Measurements from ENCODE around the gene PIK3CA. TPM values are rescaled to one million over a fixed set of nuclear protein-coding genes. Genes with fewer than 3 reads are reported as not detected.
"Not testable (repeated sequence)": the region's sequence is repeated elsewhere in the genome, so short reads cannot be mapped to it uniquely, and the experiment has no call there.

Gene PIK3CA
- total and polyA plus RNA-seq, 12 donors = 4.0 to 35.3 (median 22.5) TPM

DNA sequence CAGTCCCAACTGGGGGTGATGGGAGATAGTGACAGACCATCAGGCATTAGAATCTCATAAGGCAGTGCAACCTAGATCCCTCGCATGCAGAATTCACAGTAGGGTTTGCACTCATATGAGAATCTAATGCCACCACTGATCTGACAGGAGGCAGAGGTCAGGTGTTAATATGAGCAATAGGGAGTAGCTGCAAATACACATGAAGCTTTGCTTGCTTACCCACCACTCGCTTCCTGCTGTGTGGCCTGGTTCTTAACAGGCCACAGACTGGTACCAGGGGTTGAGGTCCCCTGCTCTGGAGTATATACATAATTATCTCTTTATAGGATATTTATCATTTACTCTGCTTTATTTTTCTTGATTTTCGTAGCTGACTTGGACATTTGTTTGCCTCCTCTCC lies 40.5 kb upstream of the PIK3CA start:
- intact Hi-C loops (cut with DNase I) = loop anchor here in 6 of 10 donors (2.0 to 10.0 kb wide), 4 partner anchors 90 to 210 kb away; no protein-coding TSS in a partner anchor
- H3K4me1 ChIP-seq = no peaks in the 10 kb centered on the region
- DNase-seq (no peak), ATAC-seq (no peak)
- H3K9me3 ChIP-seq = peaks cover 0 to 7% (median 0%) of the 10 kb centered on the region in 11 donors
- H3K27me3 ChIP-seq = peaks cover 0 to under 1% (median 0%) of the 10 kb centered on the region in 7 donors
- no peak overlapping the region for H3K4me3 ChIP-seq
- H3K36me3 ChIP-seq = no peaks in the 10 kb centered on the region
- no peak for TF ChIP-seq CTCF (IDR thresholded peaks at IDR 0.05)
- no peak overlapping the region for H3K27ac ChIP-seq
- WGBS, 2 donors = 87 to 88% methylated on average over 3 of the region's 3 CpGs

DNA sequence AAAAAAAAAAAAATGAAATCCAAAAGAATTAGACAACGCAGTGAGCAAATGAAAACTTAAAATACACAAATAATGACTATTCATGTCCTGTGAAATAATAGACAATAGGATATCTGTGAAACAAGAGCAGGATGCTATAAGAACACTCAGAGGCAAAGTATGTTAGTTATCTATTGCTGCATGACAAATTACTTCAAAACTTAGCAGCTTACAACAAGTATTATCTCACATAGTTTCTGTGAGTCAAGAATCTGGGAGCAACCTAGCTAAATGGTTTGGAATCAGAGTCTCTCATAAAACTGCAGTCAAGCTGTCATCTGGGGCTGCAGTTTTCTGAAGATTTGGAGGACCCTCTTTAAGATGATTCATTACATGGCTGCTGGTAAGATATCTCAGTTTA lies 40.1 kb upstream of the PIK3CA start:
- H3K9me3 ChIP-seq = peaks cover 0 to 7% (median 0%) of the 10 kb centered on the region in 11 donors
- intact Hi-C loops (cut with DNase I) = loop anchor here in 5 of 10 donors (5.0 to 10.0 kb wide), 3 partner anchors 91 to 209 kb away; no protein-coding TSS in a partner anchor
- 53 to 61% methylated on average over 1 of the region's 1 CpG for WGBS, 2 donors
- no peaks in the 10 kb centered on the region for H3K36me3 ChIP-seq
- DNase-seq = no peak
- no peak overlapping the region for H3K4me3 ChIP-seq
- H3K27me3 ChIP-seq = peaks cover 0 to 4% (median 0%) of the 10 kb centered on the region in 7 donors
- no peak for ATAC-seq
- H3K4me1 ChIP-seq = no peaks in the 10 kb centered on the region
- no peak overlapping the region for H3K27ac ChIP-seq
- no peak for TF ChIP-seq CTCF (IDR thresholded peaks at IDR 0.05)

GRCh38 chr3:179113903-179114302 lies 34.3 kb upstream of the PIK3CA start:
- no peak for ATAC-seq
- WGBS, 2 donors = 54 to 68% methylated on average over 2 of the region's 2 CpGs
- intact Hi-C loops (cut with DNase I) = no loop called here

GRCh38 chr3:179115444-179115843 lies 32.7 kb upstream of the PIK3CA start:
- H3K4me1 ChIP-seq; H3K27ac ChIP-seq; H3K27me3 ChIP-seq; H3K4me3 ChIP-seq; DNase-seq; ATAC-seq; H3K9me3 ChIP-seq; H3K36me3 ChIP-seq; intact Hi-C loops (cut with DNase I): not testable (repeated sequence)
- 64 to 83% methylated on average over 1 of the region's 1 CpG for WGBS, 2 donors

More at GRCh38 chr3:179113903-179114302, 34.3 kb upstream of the PIK3CA start:
- no peak for DNase-seq
- Histone ChIP-seq H3K27me3 (peaks cover 0 to 4% (median 0%) of the 10 kb centered on the region in 7 donors), H3K4me3 (no peak overlapping the region), H3K9me3 (peaks cover 0 to 5% (median 0%) of the 10 kb centered on the region in 11 donors), H3K36me3 (no peaks in the 10 kb centered on the region), H3K27ac (no peak overlapping the region), H3K4me1 (no peaks in the 10 kb centered on the region)
- TF ChIP-seq CTCF (IDR thresholded peaks at IDR 0.05) = no peak

GRCh38 chr3:179116816-179117215 lies 31.3 kb upstream of the PIK3CA start:
- intact Hi-C loops (cut with DNase I) = no loop called here
- Histone ChIP-seq H3K36me3 (no peaks in the 10 kb centered on the region), H3K4me1 (no peaks in the 10 kb centered on the region), H3K9me3 (no peaks in the 10 kb centered on the region), H3K4me3 (no peak overlapping the region), H3K27ac (no peak overlapping the region), H3K27me3 (peaks cover 0 to 4% (median 0%) of the 10 kb centered on the region in 7 donors)
- WGBS, 2 donors = 65 to 76% methylated on average over 2 of the region's 2 CpGs
- TF ChIP-seq CTCF (IDR thresholded peaks at IDR 0.05) = no peak
- ATAC-seq = no peak
- no peak for DNase-seq

DNA sequence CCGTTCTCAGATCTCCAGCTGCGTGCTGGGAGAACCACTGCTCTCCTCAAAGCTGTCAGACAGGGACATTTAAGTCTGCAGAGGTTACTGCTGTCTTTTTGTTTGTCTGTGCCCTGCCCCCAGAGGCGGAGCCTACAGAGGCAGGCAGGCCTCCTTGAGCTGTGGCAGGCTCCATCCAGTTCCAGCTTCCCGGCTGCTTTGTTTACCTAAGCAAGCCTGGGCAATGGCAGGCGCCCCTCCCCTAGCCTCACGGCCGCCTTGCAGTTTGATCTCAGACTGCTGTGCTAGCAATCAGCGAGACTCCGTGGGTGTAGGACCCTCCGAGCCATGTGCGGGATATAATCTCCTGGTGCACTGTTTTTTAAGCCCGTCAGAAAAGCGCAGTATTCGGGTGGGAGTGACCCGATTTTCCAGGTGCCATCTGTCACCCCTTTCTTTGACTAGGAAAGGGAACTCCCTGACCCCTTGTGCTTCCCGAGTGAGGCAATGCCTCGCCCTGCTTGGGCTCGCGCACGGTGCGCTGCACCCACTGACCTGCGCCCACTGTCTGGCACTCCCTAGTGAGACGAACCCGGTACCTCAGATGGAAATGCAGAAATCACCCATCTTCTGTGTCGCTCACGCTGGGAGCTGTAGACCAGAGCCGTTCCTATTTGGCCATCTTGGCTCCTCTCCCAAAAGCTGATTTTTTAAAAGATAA lies 15.8 kb upstream of the PIK3CA start:
- H3K36me3 ChIP-seq; H3K4me1 ChIP-seq; H3K27me3 ChIP-seq; H3K27ac ChIP-seq; intact Hi-C loops (cut with DNase I); H3K9me3 ChIP-seq; H3K4me3 ChIP-seq; DNase-seq; ATAC-seq: not testable (repeated sequence)
- WGBS, 2 donors = 91 to 93% methylated on average over 23 to 25 of the region's 27 CpGs
